Left forelimb (tissue), 1 donor: Measurements from ENCODE around the gene GTPBP8.

ENCODE experiments used
- DNase-seq: peaks from one replicate; pipeline ENCODE4 v3.0.0-alpha.2; 2018; ENCODE audit warnings: low spot score

The GTPBP8 gene

GRCh38 chr3:112990672-112991602 is at the start of gene GTPBP8:
Gene GTPBP8 (plus strand): TSS chr3:112990984. CDS start chr3:112991000, 16 bp downstream.
- DNase-seq, result peak; percentile 92

- DNase-seq, result no peak
These were observed 42.4 kb upstream of the GTPBP8 start for GRCh38 chr3:112948346-112948838.

- no peak for DNase-seq
These were observed 34.4 kb upstream of the GTPBP8 start for GRCh38 chr3:112956351-112956750.

GRCh38 chr3:112958811-112959560 is 31.8 kb upstream of the GTPBP8 start:
- DNase-seq, result no peak

- DNase-seq, result no peak
These were observed 27.1 kb upstream of the GTPBP8 start for GRCh38 chr3:112963683-112964082.

- no peak for DNase-seq
These were observed 25.1 kb upstream of the GTPBP8 start for GRCh38 chr3:112965656-112966055.

GRCh38 chr3:112966633-112967032 is 24.2 kb upstream of the GTPBP8 start:
- DNase-seq, result no peak

GRCh38 chr3:112967425-112967824 is 23.4 kb upstream of the GTPBP8 start:
- no peak for DNase-seq

GRCh38 chr3:112967828-112968227 is 23.0 kb upstream of the GTPBP8 start:
- no peak for DNase-seq

- no peak for DNase-seq
These were observed 18.6 kb upstream of the GTPBP8 start for GRCh38 chr3:112972158-112972557.

- no peak for DNase-seq
These were observed 17.2 kb upstream of the GTPBP8 start for GRCh38 chr3:112973325-112974177.

GRCh38 chr3:112974178-112974517 is 16.6 kb upstream of the GTPBP8 start:
- DNase-seq, result no peak

GRCh38 chr3:112974894-112975293 is 15.9 kb upstream of the GTPBP8 start, which contains the start of gene CD200R1:
Gene CD200R1 (minus strand): TSS chr3:112975103. CDS start chr3:112974857, 246 bp downstream.
- DNase-seq, result no peak

- DNase-seq, result no peak
These were observed 14.8 kb upstream of the GTPBP8 start for GRCh38 chr3:112976001-112976400.

GRCh38 chr3:112976953-112977352 is 13.8 kb upstream of the GTPBP8 start:
- DNase-seq, result no peak

- no peak for DNase-seq
These were observed 11.4 kb upstream of the GTPBP8 start for GRCh38 chr3:112979244-112979832.

- DNase-seq, result no peak
These were observed 10.7 kb upstream of the GTPBP8 start for GRCh38 chr3:112980080-112980479.

GRCh38 chr3:112982710-112983109 is 8.1 kb upstream of the GTPBP8 start:
- DNase-seq, result no peak

- no peak for DNase-seq
These were observed 6.3 kb upstream of the GTPBP8 start for GRCh38 chr3:112984485-112984884.

GRCh38 chr3:112987710-112988334 is 3.0 kb upstream of the GTPBP8 start:
- no peak for DNase-seq

GRCh38 chr3:112995800-112996199 is 5.0 kb downstream of the GTPBP8 start:
- DNase-seq, result no peak
